GM12873 (cell line): ENCODE data around the gene NCKAP5.
A peak's percentile ranks its signal among the peaks of the same experiment; 100 is the strongest.

Experiments used
- CTCF ChIP-seq: IDR thresholded peaks from 2 replicates; pipeline ENCODE4 v1.5.1; 2012; ENCODE audit warnings: low read depth, mild to moderate bottlenecking, moderate library complexity, low read length, control low read depth; ENCODE audit not compliant: insufficient read depth; ENCODE audit errors: missing control alignments

NCKAP5 gene

GRCh38 chr2:133194362-133194655 lies 374.0 kb downstream of the NCKAP5 start:
- TF ChIP-seq CTCF, result no peak

GRCh38 chr2:133193544-133194361 lies 374.5 kb downstream of the NCKAP5 start:
- no peak for TF ChIP-seq CTCF

- no peak for TF ChIP-seq CTCF
Observed at GRCh38 chr2:133192028-133192427, 376.2 kb downstream of the NCKAP5 start.

GRCh38 chr2:133177196-133177595 lies 391.1 kb downstream of the NCKAP5 start:
- TF ChIP-seq CTCF, result no peak

GRCh38 chr2:133175926-133176325 lies 392.3 kb downstream of the NCKAP5 start:
- TF ChIP-seq CTCF, result no peak

- no peak for TF ChIP-seq CTCF
Observed at GRCh38 chr2:133173224-133173623, 395.0 kb downstream of the NCKAP5 start.

- peak; percentile 66 for TF ChIP-seq CTCF
Observed at GRCh38 chr2:133171393-133172004, 396.8 kb downstream of the NCKAP5 start.
